SKM-1 (cell line): Measurements from ENCODE around the gene FLAD1.

Experiments used
- DNase-seq: peaks from one replicate; lab custom pipeline; 2025; ENCODE audit not compliant: unreplicated experiment; lab: John Stamatoyannopoulos, UW

Gene FLAD1

DNA sequence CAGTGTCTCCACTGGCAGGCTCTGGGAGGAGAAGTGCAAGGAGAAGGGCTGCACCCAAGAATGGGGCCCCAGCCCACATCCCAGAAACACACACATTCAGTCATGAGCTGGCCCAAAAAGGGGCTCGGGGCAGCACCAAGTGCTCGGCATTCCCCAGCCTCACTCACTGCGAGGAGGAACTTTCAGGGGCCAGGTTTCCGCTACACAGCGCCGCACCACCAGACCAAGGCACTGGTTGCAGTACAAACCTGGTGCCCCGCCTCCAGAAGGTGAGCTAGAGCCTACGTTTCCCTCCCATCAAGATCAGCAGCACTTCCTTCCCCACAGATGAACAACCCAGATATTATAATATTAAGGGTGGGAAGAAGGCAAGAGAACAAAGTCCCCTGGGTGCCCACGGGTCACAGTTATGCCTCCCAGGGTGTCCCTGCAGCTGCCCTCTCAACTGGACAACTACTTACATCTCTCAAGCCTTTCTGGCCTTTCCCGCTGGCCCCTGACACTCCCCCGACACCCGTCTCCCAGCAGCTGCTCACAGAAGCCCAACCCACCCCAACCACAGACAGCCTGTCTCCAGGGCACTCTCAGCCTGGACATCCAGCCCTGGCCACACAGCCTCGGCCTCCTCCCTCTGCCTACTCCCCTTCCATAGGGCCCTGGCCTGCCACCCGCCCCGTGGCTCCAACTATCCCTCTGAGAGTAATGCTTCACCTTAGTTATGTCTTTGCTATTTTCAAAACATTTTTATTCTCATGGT, 31.1 kb upstream of the FLAD1 start:
- no peak for DNase-seq

DNA sequence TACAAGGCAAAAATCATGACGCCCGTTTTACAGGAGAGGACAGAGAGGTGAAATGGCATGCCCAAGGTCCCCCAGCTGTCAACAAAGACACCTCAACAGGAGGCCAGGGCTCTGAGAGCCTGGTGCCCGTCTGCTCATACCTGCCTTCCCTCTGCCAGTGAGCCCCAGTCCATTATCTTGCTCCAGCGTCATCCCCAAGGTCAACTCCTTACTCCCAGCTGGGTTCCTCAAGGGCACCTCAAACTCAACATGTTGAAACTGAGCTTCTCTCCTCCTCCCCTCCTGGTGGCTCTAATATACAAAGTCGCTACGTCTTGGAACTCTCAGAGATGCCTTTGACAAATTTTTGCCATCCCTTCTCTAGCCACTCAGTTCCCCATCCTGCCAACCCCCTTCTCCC, 30.5 kb upstream of the FLAD1 start:
- DNase-seq = no peak

DNA sequence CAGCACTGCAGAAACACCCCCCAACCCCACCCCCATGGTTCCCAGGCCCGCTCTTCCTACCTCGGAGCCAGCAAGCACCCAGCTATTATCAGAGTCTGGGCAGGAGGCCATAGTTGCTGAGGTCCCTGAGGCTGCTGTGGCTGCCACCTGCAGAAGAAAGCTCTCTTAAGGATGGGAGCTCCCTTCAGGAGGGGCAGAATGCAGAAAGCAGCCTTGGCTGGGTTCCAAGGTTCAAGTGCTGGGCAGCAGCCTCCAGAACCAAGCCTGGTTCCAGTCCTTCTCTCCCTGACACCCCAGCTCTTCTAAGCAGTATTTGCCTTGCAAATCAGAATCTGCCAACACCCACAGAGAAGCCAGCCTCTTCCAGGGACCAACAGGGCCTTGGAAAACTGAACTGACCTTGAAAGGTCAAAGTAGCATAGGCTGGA, 29.5 kb upstream of the FLAD1 start:
- no peak for DNase-seq

DNA sequence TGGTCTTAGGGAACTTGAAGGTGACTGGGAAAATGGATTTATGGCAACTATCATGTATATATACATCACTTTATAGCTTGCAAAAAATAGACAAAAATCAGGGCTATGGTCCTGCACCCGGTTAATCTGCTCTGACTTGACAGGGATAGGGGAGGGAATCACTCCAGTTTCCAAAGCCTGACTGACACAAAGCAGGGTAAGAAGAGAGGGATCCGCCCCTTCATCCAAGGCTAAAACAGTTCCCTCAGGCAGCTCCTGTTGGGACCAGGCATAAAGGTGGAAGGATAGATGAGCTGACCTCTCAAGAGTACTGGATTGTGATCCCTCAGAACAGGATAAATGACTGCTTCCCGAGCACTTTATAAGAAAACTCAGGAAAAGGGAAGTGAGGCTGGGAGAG, 28.6 kb upstream of the FLAD1 start:
- no peak for DNase-seq

DNA sequence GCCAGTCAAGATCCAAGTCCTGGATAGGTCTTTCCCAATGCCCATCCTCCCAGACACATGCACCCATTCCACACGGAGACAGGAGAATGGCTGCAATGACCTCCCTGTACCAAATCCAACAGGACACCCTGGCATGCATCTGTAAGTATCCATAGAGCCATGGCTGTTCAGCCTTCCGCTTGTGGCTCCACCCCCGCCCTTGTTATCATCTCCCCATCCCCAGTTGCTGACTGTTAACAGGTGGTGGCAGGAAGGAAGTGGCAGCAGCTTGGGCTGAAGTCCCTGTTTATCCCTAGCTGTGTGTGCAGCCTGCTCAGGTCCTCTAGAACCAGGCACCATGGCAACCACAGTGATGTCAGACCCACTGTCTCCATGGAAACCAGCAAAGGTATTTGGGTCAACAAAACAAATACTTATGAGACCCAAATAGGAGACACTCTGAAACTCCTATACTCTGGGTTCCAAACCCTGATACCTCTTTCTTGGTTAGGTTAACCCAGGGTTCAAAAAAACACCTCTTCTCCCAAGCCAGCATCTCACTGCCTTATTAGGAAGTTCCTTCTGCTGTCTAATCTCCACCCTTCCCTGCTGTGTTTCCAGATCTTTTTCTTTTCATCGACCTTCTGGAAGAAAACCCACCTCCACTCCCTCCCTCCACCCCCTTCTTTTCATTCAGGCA, 28.0 kb upstream of the FLAD1 start:
- no peak for DNase-seq

DNA sequence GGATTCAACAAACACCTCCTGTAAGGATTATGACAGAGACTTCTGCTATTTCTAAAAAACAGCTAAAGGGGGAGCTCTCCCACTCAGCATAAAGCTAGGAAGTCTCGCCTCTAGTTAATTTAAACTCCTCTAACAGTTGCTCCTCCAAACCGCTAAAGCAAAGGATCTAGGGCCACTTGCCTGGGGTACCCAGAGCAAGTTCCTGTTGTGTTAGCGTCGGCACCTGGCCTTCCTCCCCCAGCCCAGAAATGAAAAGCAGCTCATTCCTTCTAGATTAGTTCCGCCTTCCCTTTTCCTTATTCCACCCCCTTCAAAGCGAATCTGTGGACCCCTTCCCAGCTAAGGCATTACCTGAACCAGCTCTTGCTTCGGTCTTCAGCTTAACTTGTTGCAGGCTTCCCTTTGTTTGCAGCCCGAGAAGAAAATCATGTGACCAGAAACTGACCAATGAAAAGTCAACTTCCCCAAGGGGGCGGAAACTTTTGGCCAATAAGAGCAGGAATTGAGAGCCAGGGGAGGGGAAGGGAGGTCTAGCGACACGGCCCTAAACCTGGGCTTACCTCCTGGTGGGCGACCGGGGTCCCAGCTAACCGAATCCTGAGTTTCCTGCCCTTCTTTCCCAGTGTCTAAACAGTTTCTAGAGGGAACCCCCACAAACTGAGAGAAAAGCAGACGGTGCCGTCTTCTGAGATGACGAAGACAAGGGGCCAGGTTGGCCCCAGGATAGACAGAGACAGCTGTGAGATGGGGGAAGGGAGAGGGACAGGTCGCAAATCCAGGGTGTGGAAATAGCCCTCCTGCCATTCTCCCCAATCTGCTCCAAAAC, 27.2 kb upstream of the FLAD1 start, which contains the start of gene PBXIP1:
TSS of gene PBXIP1 (minus strand) at position 382 of the 826 bp plus-strand sequence. CDS start 2,378 bp downstream, outside the sequence.
- peak; percentile 86 for DNase-seq

DNA sequence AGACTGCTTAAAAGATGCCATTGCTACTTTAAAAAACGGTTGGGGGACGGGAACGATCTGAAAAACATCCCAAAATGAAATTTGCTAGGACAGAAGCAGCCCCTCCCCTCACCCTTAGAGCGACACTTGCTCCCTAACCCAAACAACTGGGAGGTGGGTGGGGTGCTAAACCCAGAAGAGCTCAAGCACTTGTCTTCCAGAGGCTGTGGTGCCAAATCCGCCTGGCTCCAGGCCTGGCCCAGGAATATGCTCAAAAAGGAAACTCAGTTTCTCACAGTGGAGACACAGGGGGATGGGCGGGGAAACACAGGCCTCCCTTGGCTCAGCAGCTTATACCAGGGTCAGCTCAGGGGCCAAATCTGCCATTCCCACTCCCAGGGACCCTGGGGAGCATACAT, 26.6 kb upstream of the FLAD1 start:
- DNase-seq = no peak

DNA sequence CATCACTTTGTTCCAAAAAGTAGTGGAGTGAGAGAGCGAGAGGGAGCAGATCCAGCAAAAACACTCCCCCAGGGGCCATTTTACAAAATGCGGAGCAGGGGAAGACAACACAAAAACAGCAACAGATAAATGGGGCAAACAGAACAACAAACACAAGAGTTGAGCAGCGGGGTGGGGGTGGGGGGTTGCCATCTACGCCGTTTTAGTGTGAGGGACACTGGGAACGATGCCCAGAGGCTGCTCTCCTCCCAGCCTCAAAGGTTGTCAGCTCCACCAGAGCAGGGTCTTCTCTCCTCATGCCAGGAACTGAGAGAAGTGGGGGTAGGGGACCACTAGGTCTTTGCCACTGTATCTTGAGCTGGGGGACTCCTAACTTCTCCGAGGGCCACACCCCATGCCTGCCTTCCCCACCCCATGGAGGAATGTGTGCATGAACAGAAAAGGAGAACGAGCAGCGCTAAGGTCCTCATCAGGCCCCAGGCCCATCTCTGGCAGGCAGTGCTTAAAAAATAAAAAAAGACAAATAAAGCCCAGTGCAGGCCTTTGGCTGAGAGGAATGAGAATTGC, 26.0 kb upstream of the FLAD1 start:
- DNase-seq = no peak

DNA sequence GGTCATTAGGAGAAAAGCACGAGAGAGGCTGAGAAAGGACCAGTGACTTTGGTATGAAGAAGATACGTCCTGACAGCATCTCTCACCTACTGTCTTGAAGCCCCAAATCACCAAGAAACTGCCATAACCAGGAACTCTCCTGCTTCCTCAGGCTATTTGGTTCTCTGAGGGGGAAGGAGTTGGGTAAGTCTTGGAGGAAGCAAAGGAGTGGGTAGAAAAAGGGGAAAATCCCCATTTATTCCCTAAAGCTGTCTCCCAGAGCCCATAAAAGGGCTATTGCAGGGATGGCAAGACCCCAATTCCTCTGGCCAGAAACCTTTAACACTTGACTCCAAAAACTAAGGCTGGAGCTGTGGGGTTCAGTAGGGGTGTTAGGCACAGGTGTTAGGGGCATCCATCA, 25.1 kb upstream of the FLAD1 start:
- DNase-seq = no peak

DNA sequence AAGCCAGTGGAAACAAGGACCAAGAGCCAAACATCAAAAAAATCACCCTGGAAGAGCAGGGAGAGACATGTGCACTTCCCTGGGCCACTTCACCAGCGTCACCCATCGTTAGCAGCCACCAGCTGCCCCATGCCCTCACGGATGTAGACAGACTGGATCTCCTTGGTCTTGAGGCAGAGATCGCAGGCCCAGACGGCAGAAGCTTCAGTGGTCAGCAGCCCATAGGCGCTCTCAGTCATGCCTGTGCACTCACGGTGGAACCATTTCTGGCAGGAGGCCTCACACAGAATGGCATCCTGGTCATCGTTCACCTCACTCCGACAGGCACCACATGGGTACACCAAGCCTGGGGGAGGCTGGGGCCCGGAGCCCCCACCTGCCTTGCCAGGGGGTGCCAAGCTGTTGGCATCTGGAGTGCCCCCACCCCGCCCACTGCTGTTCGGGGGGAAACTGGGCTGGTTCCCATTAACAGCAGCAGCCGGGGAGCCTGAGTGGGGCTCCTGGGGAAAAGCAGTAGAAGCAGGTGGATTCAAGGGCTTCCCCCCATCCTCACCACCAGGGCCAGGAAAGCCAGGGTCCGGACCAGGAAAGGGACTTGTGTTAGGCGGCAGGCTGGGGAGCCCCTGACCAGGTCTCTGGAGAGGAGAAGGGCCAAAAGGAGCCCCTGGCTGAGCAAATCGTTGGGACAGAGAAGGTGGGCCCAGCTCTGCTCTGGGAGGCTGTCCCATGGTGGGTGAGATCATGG, 24.3 kb upstream of the FLAD1 start:
- no peak for DNase-seq

DNA sequence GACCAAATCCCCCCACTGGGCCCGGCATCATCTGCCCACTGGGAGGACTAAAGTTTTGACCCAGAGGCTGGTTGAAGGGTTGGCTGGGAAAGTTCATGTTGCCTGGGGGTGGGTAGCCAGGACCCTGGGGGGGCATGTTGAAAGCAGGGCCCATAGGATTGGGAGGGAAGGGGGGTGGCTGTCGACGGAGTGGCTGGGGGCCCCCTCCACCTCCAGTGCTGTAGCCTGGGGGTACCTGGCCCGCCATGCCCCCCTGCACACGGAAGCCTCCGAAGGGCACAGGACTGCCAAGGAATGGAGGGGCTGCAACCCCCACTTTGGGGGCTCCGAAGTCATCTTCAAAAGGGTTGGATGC, 23.7 kb upstream of the FLAD1 start:
- no peak for DNase-seq

DNA sequence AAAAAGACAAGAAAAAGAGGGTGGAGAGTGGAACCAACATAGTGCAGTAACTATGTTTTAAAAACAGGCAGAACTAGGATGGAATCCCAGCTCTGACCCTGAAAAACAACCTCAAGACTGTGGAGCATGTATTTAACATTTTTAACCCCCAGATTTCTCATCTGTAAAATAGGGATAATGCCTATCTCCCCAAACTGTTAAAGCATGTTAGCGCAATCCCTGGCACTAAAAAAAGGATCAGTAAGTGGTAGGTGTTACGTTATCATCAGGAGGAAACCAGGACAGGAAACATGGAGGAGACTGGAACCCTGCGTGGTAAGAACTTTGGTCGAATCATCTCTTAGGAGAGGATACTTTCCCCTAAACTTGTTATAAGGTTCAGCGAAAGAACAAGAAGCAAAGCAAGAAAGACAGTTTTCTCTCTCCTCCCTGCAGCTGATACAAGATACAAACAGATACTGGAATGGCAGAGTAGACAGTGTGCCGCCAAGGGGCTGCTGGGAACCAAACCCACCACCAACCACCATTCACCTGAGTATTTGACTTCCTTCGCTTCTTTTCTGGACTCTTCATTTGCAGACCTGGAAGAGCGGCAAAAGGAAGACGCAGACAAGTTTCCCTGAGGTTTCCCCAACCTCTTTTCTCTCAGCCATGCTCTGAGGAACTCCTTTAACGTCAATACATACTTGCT, 22.6 kb upstream of the FLAD1 start:
- DNase-seq = no peak

DNA sequence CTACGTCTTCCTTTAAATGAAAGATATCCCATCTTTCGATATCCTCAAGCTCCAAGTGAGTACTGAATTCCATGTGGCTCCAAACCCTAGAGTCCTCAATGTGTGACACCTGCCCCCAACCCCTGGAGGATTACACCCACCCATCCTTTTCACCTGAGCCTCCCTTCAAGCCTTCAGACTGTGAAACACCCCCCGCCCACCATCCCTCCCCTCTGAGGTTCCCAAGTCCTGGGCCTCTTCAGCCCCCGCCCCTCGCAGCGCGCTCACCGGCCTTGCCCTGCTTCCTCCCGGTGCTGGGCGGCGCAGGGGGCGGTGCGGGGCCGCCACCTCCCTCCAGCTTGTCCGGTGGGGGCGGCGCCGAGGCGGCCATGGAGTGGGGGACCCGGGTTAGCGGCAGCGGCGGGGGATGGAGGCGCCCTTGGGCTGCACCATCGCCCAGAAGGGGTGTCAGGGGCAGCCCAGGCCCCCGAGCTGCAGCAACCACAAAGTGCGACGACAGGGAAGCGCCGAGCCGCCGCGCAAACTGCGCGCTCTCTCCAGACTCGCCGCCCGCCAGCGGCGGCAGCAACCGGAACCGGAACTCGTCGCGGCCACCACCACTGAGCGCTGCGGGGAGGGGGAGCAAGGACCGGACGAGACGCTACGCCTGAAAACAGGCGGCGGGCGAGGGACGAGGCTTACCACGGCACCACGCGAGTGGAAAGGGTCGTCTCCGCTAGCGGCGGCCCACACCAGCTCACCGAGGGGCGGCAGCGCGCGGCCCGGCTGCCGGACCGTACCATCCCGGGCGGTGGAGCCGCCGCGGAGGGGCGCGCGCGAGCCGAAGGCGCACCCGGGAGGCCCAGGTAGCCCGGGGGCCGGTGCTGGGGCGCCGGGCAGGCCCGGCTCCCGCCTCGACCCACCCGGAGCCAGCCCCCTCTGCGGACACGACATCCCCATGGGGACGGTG, 21.7 kb upstream of the FLAD1 start, which contains the start of gene PYGO2:
TSS of gene PYGO2 (minus strand) at position 576 of the 949 bp plus-strand sequence. CDS start at position 370, 206 bp downstream.
- DNase-seq = peak; percentile 59

DNA sequence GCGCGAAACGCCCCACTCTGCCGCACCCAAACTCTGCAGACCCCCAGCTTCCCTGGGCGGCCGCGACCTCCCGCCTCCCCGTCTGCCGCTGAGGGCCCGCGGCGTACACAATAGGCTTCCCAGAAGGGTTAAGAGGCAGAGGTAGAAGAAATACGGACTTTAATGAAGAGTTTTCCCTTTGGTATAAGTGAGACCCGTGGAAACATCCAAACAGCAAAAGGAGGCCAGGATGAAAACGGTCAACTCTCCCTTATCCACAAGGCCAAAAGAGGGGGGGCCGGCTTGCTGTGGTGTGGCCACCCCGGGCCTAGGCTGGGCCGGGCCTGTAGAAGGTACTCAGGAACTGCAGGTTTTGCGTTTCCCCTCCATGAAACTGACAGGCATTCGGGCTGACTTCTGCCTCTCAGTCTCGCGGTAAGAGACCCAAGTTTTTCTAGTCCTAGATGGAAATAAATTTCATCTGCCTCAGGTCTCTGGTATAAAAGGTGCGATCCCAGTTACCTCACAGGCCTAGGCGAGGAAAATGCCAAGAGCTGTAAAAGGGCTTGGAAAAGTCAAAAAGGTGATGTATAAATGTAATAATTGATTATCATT, 20.9 kb upstream of the FLAD1 start:
- no peak for DNase-seq

DNA sequence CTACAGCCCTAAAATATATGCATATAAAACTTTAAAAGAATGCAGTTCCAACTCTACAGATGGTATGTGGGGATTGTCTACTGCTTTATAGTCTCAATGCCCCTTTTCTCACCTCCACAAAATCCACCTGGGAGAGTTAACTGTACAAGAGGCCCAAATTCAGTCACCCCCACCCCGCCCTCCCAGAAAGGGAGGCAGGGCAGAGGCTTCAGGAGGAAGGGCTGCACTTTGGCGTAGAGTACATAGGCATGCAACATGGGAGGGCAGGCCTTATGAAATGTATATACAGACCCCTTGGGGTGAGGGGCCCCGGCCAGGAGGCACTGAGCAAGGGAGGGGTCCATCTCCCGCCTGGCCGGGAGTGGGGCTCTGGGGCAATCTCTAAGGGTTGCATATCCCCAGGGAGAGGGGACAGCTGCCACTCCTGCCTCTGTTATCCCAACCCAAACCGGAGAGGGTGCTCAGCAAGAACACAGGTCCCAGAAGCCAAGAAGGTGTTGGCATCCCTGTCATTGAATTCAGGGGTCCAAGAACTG, 20.3 kb upstream of the FLAD1 start:
- no peak for DNase-seq

DNA sequence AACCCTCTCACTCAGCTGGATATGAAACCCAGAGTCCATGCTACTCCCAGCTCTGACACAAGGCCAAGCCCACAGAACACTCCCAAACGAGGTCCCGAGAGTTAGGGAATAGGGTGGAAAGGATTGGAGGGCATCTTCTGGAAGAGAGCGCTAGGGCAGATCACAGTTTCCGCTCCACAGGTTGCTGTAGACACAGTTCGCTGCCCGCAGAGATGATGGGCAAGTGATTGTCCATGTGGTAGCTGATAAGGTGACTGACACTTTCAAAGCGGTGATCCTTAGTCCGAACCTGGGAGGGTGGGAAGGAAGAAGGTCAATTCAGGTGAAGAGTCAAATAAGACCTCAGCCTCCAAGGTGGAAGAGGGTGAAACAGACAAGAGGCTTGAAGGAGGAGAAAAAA, 19.5 kb upstream of the FLAD1 start:
- DNase-seq = no peak

DNA sequence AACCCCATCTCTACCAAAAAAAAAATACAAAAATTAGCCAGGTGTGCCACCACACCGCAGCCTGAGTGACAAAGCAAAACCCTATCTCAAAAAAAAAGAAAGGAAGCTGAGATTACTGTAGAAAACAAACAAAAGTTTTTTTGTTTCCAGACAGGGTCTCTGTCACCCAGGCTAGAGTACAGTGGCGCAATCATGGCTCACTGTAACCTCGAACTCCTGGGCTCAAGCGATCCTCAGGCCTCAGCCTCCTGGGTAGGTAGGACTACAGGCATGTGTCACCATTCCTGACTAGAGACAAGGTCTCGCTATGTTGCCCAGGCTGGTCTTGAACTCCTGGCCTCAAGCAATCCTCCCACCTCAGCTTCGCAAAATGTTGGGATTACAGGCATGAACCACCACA, 18.8 kb upstream of the FLAD1 start:
- no peak for DNase-seq

DNA sequence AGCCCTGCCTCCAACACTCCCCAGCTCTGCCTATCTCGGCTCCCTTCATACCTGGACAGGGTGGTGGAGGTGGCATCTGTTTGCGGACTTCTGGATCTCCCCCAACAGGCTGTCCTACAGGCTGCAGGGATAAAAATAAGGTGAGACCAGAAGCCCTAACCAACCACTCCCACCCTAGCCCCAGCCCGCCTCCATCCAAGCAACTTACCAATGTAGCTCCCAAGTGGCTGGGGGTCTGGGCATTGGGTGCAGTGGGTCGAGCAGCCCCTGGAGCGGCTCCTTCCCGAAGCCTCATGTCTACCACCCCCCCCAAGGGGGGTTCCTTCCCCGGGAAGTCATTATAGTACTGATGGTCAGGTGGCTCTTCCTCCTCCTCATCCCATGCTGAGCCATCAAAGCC, 17.0 kb upstream of the FLAD1 start:
- DNase-seq = no peak
